Measurements from ENCODE around the gene MARCHF2. TPM values are rescaled to one million over a fixed set of nuclear protein-coding genes. Genes with fewer than 3 reads are reported as not detected.

Gene MARCHF2
- total RNA-seq, 4 donors from 2014 or later, result 44.1 to 161 (median 62.8) TPM

- intact Hi-C loops (cut with DNase I; ENCODE audit: low total_unique reads), result no loop called here
- no peaks in the 10 kb centered on the region for H3K9me3 ChIP-seq
- H3K27ac ChIP-seq, result peak overlapping the region; percentile 100
- DNase-seq, result no peak
- peak overlapping the region; percentile 67 to 100 for H3K4me3 ChIP-seq
- no peak for TF ChIP-seq POLR2A (IDR thresholded peaks at IDR 0.05)
- no peak for TF ChIP-seq CTCF (IDR thresholded peaks at IDR 0.05)
- H3K36me3 ChIP-seq, result no peaks in the 10 kb centered on the region
- no peaks in the 10 kb centered on the region for H3K27me3 ChIP-seq
- H3K4me1 ChIP-seq, result peaks cover 0 to 17% of the 10 kb centered on the region in 2 donors
Measured at GRCh38 chr19:8391198-8392016, 21.7 kb upstream of the MARCHF2 start.

GRCh38 chr19:8392017-8392591 lies 21.0 kb upstream of the MARCHF2 start:
- no peak for DNase-seq
- H3K27me3 ChIP-seq, result no peaks in the 10 kb centered on the region
- TF ChIP-seq CTCF (IDR thresholded peaks at IDR 0.05) (no peak), POLR2A (IDR thresholded peaks at IDR 0.05) (no peak)
- H3K4me1 ChIP-seq, result peaks cover 0 to 20% of the 10 kb centered on the region in 2 donors
- H3K9me3 ChIP-seq, result no peaks in the 10 kb centered on the region
- H3K4me3 ChIP-seq, result no peak overlapping the region
- intact Hi-C loops (cut with DNase I; ENCODE audit: low total_unique reads), result no loop called here
- H3K36me3 ChIP-seq, result no peaks in the 10 kb centered on the region
- H3K27ac ChIP-seq, result peak overlapping the region; percentile 100

- intact Hi-C loops (cut with DNase I; ENCODE audit: low total_unique reads), result no loop called here
- H3K4me1 ChIP-seq, result peaks cover 0 to 30% of the 10 kb centered on the region in 2 donors
- TF ChIP-seq POLR2A (IDR thresholded peaks at IDR 0.05), result no peak
- no peak for TF ChIP-seq CTCF (IDR thresholded peaks at IDR 0.05)
Measured at GRCh38 chr19:8393192-8393870, 19.8 kb upstream of the MARCHF2 start.

GRCh38 chr19:8393871-8394250 lies 19.2 kb upstream of the MARCHF2 start:
- H3K9me3 ChIP-seq, result no peaks in the 10 kb centered on the region
- no peaks in the 10 kb centered on the region for H3K27me3 ChIP-seq
- H3K4me1 ChIP-seq, result peaks cover 0 to 30% of the 10 kb centered on the region in 2 donors
- no peaks in the 10 kb centered on the region for H3K36me3 ChIP-seq
- TF ChIP-seq CTCF (IDR thresholded peaks at IDR 0.05), result no peak
- TF ChIP-seq POLR2A (IDR thresholded peaks at IDR 0.05), result no peak
- DNase-seq, result no peak
- intact Hi-C loops (cut with DNase I; ENCODE audit: low total_unique reads), result no loop called here
- no peak overlapping the region for H3K4me3 ChIP-seq
- peak overlapping the region; percentile 33 to 34 for H3K27ac ChIP-seq

More at GRCh38 chr19:8393192-8393870, 19.8 kb upstream of the MARCHF2 start:
- no peak for DNase-seq
- Histone ChIP-seq H3K4me3 (no peak overlapping the region), H3K27ac (peak overlapping the region in 1 of 2 donors; percentile 17), H3K9me3 (no peaks in the 10 kb centered on the region), H3K36me3 (no peaks in the 10 kb centered on the region), H3K27me3 (no peaks in the 10 kb centered on the region)
